Activated naive CD8-positive, alpha-beta T cell (primary cell): ENCODE measurements around the gene NCBP3.
"Not testable (repeated sequence)": the region's sequence is repeated elsewhere in the genome, so short reads cannot be mapped to it uniquely, and the experiment has no call there.

Source experiments
- H3K27ac Mint-ChIP-seq: one replicate; pipeline ENCODE4 v1.8.0; 2021; ENCODE audit warnings: mixed read lengths
- H3K27me3 Mint-ChIP-seq: one replicate; pipeline ENCODE4 v1.8.0; 2021; ENCODE audit warnings: mixed read lengths
- H3K36me3 Mint-ChIP-seq: one replicate; pipeline ENCODE4 v1.8.0; 2021; ENCODE audit warnings: mixed read lengths
- H3K4me1 Mint-ChIP-seq: one replicate; pipeline ENCODE4 v1.8.0; 2021; ENCODE audit warnings: low read depth, mixed read lengths
- H3K4me3 Mint-ChIP-seq: one replicate; pipeline ENCODE4 v1.8.0; 2021; ENCODE audit warnings: mild to moderate bottlenecking, mixed read lengths
- H3K9me3 Mint-ChIP-seq: one replicate; pipeline ENCODE4 v1.8.0; 2021; ENCODE audit warnings: low read depth, mixed read lengths

Gene NCBP3

GRCh38 chr17:3865176-3865575, 19.1 kb upstream of the NCBP3 start:
- Mint-ChIP-seq H3K36me3 (peaks cover 3% of the 10 kb centered on the region), H3K9me3 (no peaks in the 10 kb centered on the region), H3K27me3 (no peaks in the 10 kb centered on the region), H3K4me3 (no peak overlapping the region), H3K27ac (no peak overlapping the region), H3K4me1 (no peaks in the 10 kb centered on the region)

- no peaks in the 10 kb centered on the region for H3K27me3 Mint-ChIP-seq
- H3K4me1 Mint-ChIP-seq, result no peaks in the 10 kb centered on the region
- H3K36me3 Mint-ChIP-seq, result peaks cover 3% of the 10 kb centered on the region
- H3K9me3 Mint-ChIP-seq, result no peaks in the 10 kb centered on the region
- no peak overlapping the region for H3K27ac Mint-ChIP-seq
- H3K4me3 Mint-ChIP-seq, result no peak overlapping the region
Measured at GRCh38 chr17:3864534-3864933, 18.5 kb upstream of the NCBP3 start.

GRCh38 chr17:3861761-3862681, 16.0 kb upstream of the NCBP3 start:
- Mint-ChIP-seq H3K9me3 (no peaks in the 10 kb centered on the region), H3K4me3 (no peak overlapping the region), H3K27ac (no peak overlapping the region), H3K27me3 (no peaks in the 10 kb centered on the region), H3K36me3 (peaks cover 3% of the 10 kb centered on the region), H3K4me1 (no peaks in the 10 kb centered on the region)

- no peaks in the 10 kb centered on the region for H3K9me3 Mint-ChIP-seq
- no peak overlapping the region for H3K27ac Mint-ChIP-seq
- no peaks in the 10 kb centered on the region for H3K4me1 Mint-ChIP-seq
- H3K4me3 Mint-ChIP-seq, result no peak overlapping the region
- peaks cover 3% of the 10 kb centered on the region for H3K36me3 Mint-ChIP-seq
- H3K27me3 Mint-ChIP-seq, result no peaks in the 10 kb centered on the region
Measured at GRCh38 chr17:3860939-3861700, 15.1 kb upstream of the NCBP3 start.

- H3K27ac Mint-ChIP-seq, result no peak overlapping the region
- peaks cover 3% of the 10 kb centered on the region for H3K36me3 Mint-ChIP-seq
- no peak overlapping the region for H3K4me3 Mint-ChIP-seq
- H3K9me3 Mint-ChIP-seq, result no peaks in the 10 kb centered on the region
- H3K4me1 Mint-ChIP-seq, result no peaks in the 10 kb centered on the region
- H3K27me3 Mint-ChIP-seq, result no peaks in the 10 kb centered on the region
Measured at GRCh38 chr17:3859940-3860339, 13.9 kb upstream of the NCBP3 start.

- peaks cover 3% of the 10 kb centered on the region for H3K36me3 Mint-ChIP-seq
- no peak overlapping the region for H3K27ac Mint-ChIP-seq
- H3K4me3 Mint-ChIP-seq, result no peak overlapping the region
- H3K9me3 Mint-ChIP-seq, result no peaks in the 10 kb centered on the region
- H3K27me3 Mint-ChIP-seq, result no peaks in the 10 kb centered on the region
- H3K4me1 Mint-ChIP-seq, result no peaks in the 10 kb centered on the region
Measured at GRCh38 chr17:3857261-3858105, 11.4 kb upstream of the NCBP3 start.

GRCh38 chr17:3854204-3854603, 8.2 kb upstream of the NCBP3 start:
- H3K36me3 Mint-ChIP-seq, H3K4me1 Mint-ChIP-seq, H3K9me3 Mint-ChIP-seq, H3K27me3 Mint-ChIP-seq, H3K27ac Mint-ChIP-seq, H3K4me3 Mint-ChIP-seq: not testable (repeated sequence)

- Mint-ChIP-seq H3K27me3 (peaks cover 3% of the 10 kb centered on the region), H3K4me1 (no peaks in the 10 kb centered on the region), H3K4me3 (no peak overlapping the region), H3K9me3 (no peaks in the 10 kb centered on the region), H3K27ac (no peak overlapping the region), H3K36me3 (no peaks in the 10 kb centered on the region)
Measured at GRCh38 chr17:3852561-3852960, 6.5 kb upstream of the NCBP3 start.

GRCh38 chr17:3851461-3852100, 5.5 kb upstream of the NCBP3 start:
- Mint-ChIP-seq H3K9me3 (no peaks in the 10 kb centered on the region), H3K27ac (no peak overlapping the region), H3K4me1 (peaks cover 2% of the 10 kb centered on the region), H3K4me3 (no peak overlapping the region), H3K36me3 (no peaks in the 10 kb centered on the region), H3K27me3 (peaks cover 3% of the 10 kb centered on the region)

GRCh38 chr17:3848229-3848835, 2.3 kb upstream of the NCBP3 start:
- Mint-ChIP-seq H3K36me3 (no peaks in the 10 kb centered on the region), H3K4me1 (peaks cover 20% of the 10 kb centered on the region), H3K4me3 (no peak overlapping the region), H3K9me3 (no peaks in the 10 kb centered on the region), H3K27ac (no peak overlapping the region), H3K27me3 (peaks cover 3% of the 10 kb centered on the region)

GRCh38 chr17:3847165-3847670, 1.2 kb upstream of the NCBP3 start:
- Mint-ChIP-seq H3K27ac (no peak overlapping the region), H3K36me3 (no peaks in the 10 kb centered on the region), H3K4me3 (no peak overlapping the region), H3K9me3 (no peaks in the 10 kb centered on the region), H3K27me3 (peaks cover 3% of the 10 kb centered on the region), H3K4me1 (peaks cover 21% of the 10 kb centered on the region)

GRCh38 chr17:3846437-3847164, 555 bp upstream of the NCBP3 start:
- H3K27me3 Mint-ChIP-seq, result peaks cover 1% of the 10 kb centered on the region
- H3K4me3 Mint-ChIP-seq, result peak overlapping the region; percentile 97
- H3K27ac Mint-ChIP-seq, result no peak overlapping the region
- no peaks in the 10 kb centered on the region for H3K9me3 Mint-ChIP-seq
- peaks cover 21% of the 10 kb centered on the region for H3K4me1 Mint-ChIP-seq
- no peaks in the 10 kb centered on the region for H3K36me3 Mint-ChIP-seq

- Mint-ChIP-seq H3K4me1 (peaks cover 28% of the 10 kb centered on the region), H3K36me3 (no peaks in the 10 kb centered on the region), H3K9me3 (no peaks in the 10 kb centered on the region), H3K4me3 (peak overlapping the region; percentile 97), H3K27ac (peak overlapping the region; percentile 96), H3K27me3 (no peaks in the 10 kb centered on the region)
Measured at GRCh38 chr17:3845291-3845620, 790 bp downstream of the NCBP3 start.
